Activated CD4-positive, alpha-beta T cell treated with anti-CD3 and anti-CD28 coated beads, Interleukin-2, amount 50 U/mL, for 48 hours (primary cell): ENCODE data around the gene MRPL14.

Experiments
- DNase-seq, 2 experiments: peaks; one replicate each; pipeline ENCODE4 v3.0.0-alpha.2; 2020

Gene MRPL14

DNA sequence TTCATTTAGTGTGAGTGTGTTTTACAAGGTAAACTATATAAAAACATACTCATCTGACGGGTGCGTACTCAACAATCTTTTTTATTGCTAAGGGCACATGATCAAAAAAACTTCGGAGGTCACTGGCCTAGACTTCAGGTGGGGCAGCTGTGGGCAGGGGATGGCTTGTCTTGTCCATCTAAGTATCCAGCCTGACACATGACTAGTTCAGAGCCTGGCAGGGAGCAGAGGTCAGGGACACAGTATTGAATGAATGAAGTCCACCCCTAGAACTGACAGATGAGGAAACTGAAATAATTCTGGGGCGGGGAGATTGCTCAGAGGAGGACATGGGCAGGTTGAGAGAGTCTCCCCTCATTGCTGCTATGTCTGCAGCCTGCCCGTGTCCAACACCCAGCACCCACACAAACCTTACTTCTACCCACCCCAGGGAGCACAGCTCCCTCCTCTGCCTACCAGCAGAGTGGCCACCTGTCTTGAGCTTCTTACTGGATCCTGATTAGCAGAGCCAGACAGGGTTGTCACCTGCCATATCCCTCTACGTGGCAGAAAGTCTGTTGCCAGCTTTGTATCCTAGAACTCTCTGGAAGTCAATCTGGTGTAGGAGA is 48.9 kb downstream of the MRPL14 start:
- no peak for DNase-seq

DNA sequence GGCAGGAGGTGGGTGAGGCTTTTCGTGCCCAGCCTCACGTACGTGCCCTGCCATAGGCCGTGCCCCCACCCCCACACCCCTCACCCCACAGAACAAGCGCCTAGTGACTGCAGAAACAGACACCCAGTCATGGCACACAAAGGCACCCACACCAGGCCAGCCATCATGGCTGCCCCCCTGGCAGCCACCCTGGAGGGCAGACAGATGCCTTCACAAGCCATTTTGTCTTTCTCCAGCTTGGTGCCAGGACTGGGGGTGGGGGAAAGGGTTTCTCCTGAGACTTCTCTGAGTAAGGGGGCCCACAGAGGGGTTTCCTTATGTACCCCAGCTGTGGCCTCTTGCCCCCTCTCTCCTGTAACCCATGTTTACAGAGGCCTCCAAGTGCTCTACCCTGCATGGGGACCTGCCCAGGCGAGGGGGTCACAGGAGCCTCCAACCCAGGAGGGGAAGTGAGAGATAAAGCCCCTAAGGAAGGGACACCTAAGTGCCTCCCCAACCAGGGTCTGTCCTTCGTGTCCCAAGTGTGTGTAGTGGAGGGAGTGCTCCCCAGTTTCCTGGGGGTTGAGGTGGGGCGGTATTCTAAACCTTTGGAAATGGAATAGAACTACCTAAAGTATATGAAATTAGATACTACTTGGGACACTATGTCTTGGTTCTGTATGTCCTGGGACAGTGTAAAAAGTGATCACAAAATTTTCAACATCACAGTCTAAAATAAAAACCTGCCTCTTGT is 49.9 kb downstream of the MRPL14 start:
- DNase-seq, result no peak

DNA sequence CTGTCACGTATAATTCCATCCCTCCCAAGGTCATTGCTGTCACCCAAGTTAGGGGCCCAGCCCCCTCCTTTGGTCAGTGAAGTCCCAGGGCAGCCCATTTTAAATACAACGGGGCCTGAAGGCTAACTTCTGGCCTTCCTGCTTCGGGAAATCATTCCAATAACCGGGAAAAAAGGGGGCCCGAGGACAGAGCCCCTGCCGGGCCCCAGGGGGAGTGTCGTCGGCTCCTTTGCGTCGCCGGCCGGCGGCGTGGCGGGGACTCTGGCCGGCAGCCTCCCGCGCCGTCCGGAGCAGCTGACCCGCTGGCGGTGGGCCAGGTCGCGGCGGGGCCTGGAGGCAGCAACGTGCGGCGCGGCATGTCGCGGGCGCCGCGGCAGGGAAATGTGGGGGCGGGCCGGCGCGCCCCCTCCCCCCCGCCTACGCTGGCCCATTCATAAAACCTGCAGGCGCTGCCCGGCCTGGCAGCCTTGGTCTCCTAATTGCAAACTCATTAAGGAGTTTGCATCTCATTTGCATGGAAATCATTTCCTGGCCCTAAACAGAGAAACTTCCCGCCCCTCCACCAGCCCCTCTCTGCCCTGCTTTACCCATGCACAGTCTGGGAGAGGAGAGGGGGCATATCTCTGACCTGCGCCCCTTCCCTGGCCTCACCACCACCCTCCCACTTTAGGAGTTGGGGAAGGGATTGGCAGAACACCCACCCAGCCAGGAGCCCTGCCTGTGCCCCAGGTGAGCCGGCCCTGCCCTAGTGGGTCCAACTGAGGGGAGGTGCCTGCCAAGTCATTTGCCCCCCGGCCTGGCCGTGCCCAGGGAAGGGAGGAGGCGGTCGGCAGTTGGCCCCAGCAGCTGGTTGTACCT is 50.7 kb downstream of the MRPL14 start:
- no peak for DNase-seq

DNA sequence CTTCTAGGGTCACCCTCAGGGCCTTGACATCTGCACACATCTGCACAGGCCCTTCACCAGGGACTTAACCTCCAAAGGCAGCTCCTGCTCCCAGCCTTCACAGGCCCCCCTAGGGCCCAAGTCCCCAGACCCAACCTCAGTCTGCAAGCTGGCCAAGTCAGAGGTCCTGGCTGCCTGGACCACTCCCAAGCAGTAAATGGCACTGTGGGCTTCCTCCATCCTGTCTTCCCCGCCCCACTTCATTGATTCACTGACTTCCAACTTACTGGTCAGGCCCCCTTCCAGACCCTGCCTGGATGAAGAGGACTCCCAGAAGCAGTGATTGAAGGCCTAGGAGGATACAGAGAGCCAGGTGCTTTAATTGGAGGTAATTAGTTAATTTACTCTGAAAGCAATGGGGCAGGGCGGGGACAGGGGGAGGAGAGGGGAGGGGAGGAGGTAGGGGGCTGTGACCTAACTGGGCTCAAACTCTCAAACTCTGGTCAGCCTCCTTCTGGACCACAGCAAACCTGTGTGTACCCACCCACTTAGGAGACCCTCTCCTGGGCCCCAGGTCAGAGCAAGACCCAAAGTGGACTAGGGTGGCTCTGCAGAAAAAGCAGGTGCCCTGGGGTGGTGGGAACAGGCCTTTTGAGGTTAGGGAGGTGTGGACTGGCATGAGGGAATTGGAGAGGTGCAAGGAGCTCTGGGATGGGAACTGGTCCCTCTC is 51.5 kb downstream of the MRPL14 start:
- DNase-seq, result no peak

DNA sequence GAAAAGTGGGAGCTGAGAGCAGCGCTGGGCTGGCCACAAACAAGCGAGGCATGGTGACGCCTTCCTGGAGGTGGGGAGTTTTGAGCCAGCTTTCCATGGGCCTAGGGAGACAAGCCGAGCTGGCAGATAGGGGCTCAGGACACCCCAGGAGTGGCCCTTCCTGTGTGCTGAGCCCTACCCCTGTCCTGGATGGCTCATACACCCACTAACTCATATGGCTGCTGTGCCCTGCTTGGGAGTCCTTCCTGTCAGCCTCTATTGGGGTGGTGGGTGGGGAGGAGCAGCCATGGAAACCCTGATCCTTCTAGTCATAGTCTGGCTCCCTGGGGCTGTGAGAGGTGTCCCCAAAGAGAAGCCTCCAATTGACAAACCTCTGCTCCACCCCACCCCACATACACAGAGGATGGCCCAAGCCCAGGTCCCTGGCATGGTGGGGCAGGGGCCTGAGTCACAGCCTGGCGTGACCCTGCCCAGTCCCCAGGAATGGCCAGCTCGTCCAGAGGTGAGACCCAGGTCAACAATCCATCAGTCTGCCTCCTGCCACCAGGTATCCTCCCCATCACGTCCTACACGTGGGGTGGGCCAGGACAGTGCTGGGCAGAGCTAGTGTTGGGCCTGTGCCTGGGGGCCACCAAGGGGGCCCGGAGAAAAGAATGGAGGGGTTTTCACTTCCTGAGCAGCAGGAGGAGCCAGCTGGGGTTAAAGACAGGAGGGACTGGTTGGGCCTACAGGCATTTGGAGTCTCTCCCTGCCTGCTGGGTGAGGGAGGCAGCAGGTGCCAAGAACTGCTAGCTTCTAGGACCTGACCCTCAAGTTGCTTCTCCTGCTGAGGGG is 52.2 kb downstream of the MRPL14 start:
- no peak for DNase-seq

DNA sequence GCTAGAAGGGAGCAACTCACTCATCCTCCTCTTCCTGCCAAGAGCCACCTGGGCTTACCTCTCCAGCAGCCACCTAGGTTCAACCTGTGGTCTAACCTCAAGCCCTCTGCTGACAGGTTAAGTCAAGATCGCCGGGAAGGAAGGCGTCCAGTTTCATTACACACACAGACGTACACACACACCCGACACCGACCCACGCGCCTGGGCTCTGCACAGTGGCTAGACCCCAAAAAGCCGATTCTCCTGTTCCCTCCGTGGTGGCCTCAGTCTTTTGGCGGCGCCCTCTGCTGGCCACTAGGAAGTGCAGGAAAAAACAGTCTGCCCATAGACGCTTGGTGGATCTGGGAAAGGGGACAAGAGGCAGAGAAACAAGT is 52.8 kb downstream of the MRPL14 start:
- DNase-seq, result peak; percentile 74 to 80

DNA sequence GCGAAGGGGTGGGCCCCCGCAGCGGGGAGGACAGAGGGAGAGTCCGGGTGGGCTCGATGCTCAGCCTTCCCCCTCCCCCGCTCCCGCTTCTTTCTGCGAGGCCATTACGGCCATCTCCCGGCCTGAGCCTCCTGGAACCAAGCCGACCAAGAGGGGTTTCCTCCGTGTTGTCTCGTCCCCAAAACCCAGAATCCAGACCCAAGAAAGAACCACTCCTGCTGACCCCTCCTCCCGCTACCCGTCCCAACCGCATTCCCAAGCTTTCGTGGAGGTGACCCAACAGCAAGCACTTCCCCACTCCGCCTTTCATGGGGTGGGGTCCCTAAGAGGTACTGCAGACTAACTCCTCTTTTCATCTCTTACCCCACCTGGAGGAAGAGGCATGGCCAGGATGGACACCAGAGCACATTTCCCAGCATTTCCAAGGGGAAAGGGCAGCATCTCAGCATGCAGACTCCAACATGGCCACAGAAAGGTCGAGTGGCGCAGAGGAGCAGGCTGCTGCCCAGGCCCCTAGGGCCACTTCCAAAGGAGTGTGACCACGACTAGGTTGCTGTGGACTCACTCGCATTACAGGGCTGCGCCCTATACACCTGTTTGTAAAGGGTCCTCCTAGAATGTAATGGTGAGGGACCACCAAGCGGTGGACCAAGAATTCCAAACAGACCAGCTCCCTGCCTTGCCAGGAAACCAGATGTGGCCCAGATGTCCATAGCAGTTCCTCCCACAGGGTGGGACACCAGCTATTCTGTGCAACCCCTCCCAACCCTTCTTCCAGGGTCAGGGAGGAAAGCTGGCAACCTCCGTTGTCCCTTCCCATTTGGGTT is 53.4 kb downstream of the MRPL14 start:
- peak in 1 of 2 experiments; percentile 43 for DNase-seq

DNA sequence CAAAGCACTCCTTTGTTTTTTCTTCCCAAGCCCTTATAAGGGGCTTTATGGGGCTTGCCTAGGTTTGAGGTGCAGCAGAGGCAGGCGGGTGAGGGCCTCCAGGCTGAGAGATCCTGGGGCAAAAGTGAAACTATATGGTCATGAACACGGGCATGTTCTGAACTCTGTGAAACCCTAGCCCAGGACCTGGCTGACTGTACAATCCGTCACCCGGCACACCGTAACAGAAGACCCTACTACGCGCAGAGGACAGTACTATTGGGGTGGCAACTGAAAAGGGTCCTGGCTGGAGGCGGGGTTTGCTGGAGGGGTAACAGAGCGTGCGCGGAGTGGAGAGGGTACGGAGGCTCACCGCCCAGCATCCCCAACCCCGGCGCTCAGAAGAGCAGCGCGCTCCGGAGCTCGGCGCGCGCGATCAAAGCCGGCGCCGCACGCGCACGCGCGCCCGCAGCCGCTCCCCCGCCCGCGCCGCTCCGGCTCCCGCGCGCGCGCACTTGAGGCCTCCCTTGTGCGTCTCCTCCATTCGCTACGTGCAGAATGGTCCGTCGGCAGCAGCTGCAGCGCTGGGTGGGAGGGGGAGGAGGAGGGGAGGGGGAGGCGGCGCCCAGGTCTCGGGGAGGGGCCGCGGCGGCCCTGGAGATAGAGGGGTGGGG is 54.2 kb downstream of the MRPL14 start:
- peak; percentile 93 to 94 for DNase-seq

DNA sequence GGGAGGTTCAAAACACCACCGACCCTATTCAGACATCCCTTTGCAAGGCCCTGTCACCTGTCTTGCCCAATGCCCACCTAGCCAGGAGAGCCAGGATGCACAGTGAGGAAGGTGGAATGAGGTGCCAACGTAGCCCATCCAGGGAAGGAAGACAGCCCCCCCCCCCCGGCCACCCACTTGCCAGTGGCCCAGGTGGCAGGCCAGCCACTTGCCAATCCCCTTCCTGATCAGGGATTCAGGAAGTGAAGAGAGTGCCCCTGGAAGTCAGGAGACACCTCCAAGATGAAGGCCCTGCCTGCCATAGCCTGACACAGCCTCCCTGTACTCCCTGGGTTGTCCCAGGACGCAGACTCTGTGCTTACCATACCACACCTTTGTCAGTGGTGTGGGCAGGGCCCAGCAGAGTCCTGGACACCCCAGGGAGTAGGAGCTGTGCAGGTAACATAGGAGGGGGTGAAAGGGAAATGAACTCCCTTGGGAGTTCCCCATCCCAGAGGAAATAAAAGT is 54.7 kb downstream of the MRPL14 start:
- peak in 1 of 2 experiments; percentile 15 for DNase-seq

DNA sequence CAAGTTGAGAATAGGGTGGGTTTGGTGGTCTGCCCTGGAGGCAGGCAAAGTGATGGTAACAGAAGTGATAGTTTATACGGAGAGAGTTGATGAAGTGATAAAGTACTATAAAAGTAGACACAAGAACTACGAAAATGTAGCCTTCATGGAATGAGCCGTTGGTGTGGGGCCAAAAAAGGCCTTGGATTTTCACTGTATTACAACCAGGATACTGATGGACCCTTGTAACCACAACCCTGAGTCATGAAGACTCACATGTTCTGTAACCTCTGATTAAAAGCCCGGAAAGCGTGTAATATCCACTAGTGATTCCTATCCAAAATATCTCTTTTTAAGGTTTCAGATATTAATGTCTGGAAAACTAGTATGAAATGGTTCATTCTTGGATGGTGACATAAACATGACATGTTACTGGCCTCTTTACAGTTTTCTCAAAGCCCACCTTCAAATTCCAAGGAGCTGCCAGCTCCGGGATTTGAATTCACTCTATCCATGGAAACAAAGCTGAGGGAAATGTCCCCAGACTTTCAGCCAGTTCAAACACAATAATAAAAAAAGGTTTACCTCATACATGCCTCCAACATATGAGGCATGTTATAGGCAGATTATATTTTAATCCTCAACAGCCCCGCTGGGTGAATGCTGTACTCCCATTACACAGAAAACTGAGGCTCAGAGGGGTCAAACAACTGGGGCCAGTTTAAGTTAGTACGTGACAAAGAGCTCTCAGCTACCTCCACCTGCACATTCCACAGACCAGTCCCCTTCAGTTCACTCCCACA is 55.4 kb downstream of the MRPL14 start:
- no peak for DNase-seq

DNA sequence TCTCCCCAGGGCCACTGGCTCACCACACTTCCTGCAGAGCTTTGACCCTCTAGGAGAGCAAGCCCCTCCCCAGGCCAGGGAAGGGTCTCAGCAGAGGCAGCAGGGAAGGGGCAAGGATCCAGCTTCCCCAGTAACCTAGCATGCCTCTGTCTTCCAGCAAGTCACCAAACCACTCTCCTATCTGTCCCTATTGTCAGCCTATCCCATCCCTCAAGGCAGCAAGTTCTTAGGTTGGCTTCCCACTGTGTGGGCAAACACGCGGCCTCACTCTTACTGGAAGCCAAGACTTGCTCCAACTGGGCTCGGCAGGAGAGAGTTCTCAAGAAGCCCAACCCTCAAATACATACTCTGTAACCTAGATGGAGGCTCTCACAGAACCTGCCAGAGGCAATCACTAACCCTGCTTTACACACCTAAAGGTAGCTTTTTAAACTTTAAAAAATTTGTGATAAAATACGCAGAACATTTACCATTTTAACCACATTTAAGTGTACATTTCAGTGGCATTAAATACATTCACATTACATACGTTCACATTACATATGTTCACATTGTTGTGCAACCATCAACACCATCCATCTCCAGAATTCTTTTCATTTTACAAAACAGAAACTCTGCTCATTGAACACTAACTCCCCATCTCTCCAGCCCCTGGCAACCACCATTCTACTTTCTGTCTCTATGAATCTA is 58.5 kb downstream of the MRPL14 start:
- no peak for DNase-seq

DNA sequence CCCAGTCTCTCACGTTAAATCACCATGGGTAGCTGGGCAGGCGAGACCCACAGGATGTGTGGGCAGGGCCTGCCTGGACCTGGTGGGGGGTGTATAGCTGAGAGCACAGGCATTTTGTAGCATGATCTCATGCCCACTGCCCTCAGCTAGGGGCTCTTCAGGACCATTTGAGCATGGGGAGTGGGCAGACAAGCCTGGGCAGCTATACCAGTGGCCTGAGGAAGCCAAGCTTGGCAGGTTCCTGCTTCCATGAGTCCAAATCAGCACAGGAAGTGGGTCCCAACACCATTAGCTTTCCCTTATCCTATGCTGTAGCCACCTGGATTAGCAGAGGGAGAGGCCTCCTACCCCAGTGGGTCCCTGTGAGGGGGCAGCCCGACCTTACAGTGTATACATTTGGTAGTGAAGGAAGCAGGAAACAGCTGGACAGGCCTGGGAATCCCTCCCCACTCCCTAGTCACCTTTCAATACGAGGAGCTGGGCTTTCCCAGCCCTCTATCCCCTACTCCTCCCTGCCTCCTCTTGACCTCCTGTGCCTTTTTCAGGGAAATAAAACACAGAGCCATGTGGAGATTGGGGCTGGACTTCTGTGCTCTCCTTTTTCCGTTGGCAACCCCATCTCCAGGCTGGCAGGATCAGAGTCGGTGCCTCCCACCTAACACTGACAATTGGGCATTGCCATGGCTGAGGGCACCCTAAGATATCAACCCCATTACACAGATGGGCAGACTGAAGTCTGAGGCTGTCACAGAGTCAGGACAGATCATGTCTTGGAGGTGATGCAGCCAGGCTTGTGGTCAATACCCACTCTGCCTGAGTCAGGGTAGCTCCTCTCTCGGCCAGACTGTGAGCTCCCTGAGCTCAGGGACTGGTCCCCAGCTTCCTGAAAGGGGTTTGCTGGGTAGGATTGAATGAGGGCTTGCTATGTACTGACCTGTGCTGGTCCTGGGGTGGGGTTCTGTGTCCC is 59.8 kb downstream of the MRPL14 start:
- DNase-seq, result no peak

DNA sequence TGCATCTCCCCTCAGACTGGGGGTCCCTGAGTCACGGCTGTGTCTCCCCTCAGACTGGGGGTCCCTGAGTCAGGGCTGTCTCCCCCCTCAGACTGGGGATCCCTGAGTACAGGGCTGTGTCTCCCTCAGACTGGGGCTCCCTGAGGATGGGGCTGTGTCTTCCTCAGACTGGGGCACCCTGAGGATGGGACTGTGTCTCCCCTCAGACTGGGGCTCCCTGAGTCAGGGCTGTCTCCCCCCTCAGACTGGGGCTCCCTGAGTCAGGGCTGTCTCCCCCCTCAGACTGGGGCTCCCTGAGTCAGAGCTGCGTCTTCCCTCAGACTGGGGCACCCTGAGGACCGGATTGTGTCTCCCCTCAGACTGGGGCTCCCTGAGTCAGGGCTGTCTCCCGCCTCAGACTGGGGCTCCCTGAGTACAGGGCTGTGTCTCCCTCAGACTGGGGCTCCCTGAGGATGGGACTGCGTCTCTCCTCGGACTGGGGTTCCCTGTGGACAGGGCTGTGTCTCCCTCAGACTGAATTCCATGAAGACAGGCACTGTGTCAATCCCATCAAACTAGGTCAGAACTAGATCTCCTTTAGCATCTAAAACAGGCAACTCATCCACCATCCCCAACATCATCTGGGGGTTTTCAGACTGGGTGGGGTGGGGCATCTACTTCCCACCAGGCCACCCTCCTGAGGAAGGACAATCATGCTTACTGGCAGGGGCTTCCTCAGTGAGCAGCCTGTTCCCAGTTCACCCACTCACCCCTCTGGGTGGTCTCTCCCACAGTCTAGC is 60.7 kb downstream of the MRPL14 start:
- DNase-seq, result no peak

DNA sequence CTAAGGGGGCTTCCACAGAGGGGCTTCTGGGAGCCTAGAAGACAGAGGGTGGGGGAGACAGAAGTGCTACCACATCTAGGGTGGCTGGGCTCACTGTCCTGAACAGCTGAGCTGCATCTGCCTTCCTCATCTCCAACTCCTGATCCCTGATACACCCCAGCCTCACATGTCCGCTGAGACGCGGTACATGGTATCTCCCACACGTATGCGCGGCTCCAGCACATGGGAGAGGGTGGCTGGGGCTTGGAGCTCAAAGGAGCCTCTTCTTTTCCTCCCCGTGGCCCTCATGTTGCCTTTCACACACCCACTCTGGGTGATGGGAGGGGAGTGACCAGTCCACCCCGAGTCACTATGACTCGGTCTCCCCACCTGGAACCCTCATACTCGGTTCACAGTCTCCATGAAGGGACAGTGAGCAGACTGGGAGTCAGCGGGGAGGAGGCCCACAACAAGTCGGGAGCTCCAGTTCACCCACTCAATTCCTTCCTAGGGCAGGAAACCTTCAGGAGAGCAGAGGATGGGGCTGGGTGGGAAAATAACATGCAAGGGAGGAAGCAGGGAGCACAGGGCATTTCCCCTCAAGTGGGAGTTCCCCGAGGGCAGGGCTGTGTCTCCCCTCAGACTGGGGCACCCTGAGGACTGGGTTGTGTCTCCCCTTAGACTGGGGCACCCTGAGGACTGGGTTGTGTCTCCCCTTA is 61.7 kb downstream of the MRPL14 start:
- DNase-seq, result no peak

DNA sequence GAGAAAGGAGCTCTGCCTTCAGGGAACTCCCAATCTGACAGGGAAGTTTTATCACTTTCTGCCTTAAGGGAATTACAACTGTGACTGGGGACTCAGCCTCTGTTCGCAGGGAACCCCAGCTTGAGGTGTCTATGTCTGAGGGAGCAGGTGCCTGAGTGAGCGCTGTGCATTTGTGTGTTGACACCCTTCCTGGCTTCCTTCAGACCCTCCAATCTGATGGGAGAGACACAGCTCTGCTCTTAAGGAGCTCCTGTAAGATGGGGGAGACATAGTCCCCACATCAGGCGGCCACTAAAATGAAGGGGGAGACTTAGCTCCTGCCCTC is 62.3 kb downstream of the MRPL14 start:
- no peak for DNase-seq
